OCI-LY3 (cell line): ENCODE data around the gene PIK3CA.

ENCODE experiments used
- H2AFZ ChIP-seq: fragments of 200-600, 300-600 bp; shearing (Covaris generic); 2 replicates; pipeline ENCODE4 v1.6.0; 2014; ENCODE audit warnings: antibody characterized with exemption, low read depth, low read length
- H3K27ac ChIP-seq: fragments of 200-600, 300-600 bp; sonication (generic); 2 replicates; pipeline ENCODE4 v1.5.1; 2014; ENCODE audit warnings: mild to moderate bottlenecking, low read length, moderate library complexity, mixed read lengths
- H3K27me3 ChIP-seq: fragments of 200-600, 300-600 bp; sonication (generic); 2 replicates; pipeline ENCODE4 v1.6.1; 2014; ENCODE audit warnings: low read depth, low read length, mixed read lengths
- H3K36me3 ChIP-seq: fragments of 200-600, 300-600 bp; sonication (generic); replicated peaks from 2 replicates; pipeline ENCODE3; 2014; ENCODE audit warnings: low read depth, low read length, mixed read lengths
- H3K4me1 ChIP-seq: fragments of 300-600, 200-600 bp; sonication (generic); 2 replicates; pipeline ENCODE4 v1.6.1; 2014; ENCODE audit warnings: low read length, mixed read lengths
- H3K4me2 ChIP-seq: fragments of 200-600, 300-600 bp; sonication (generic); 2 replicates; pipeline ENCODE4 v1.6.1; 2014; ENCODE audit warnings: low read length, mixed read lengths
- H3K4me3 ChIP-seq: fragments of 300-600, 200-600 bp; sonication (generic); 2 replicates; pipeline ENCODE4 v1.5.1; 2014; ENCODE audit warnings: antibody characterized with exemption, mild to moderate bottlenecking, low read length, moderate library complexity
- H3K79me2 ChIP-seq: fragments of 300-600, 200-600 bp; shearing (Covaris generic); 2 replicates; pipeline ENCODE4 v1.6.1; 2014; ENCODE audit warnings: mild to moderate bottlenecking, low read length, mixed read lengths
- H3K9ac ChIP-seq: fragments of 300-600, 200-600 bp; shearing (Covaris generic); 2 replicates; pipeline ENCODE4 v1.6.0; 2014; ENCODE audit warnings: mild to moderate bottlenecking, low read length, moderate library complexity
- H3K9me3 ChIP-seq: fragments of 200-600, 300-600 bp; shearing (Covaris generic); 2 replicates; pipeline ENCODE4 v1.6.1; 2014; ENCODE audit warnings: low read length, mixed read lengths; ENCODE audit not compliant: insufficient read depth
- H4K20me1 ChIP-seq: fragments of 200-600, 300-600 bp; sonication (generic); 2 replicates; pipeline ENCODE4 v1.6.1; 2016; ENCODE audit warnings: low read length, mixed read lengths; ENCODE audit not compliant: insufficient read depth
- EZH2phosphoT487 ChIP-seq: fragments of 200-600 bp; shearing (Covaris generic); IDR thresholded peaks from 2 replicates; pipeline ENCODE4 v1.6.1; 2018; ENCODE audit warnings: antibody characterized with exemption, mixed run types, low read depth
- TF ChIP-seq, protein P1 (sequence below): fragments of 200-600, 300-600 bp; sonication (generic); IDR thresholded peaks from 2 replicates; pipeline ENCODE4 v1.5.1; 2014; ENCODE audit warnings: antibody characterized with exemption, low read length, low read depth

PIK3CA gene

DNA sequence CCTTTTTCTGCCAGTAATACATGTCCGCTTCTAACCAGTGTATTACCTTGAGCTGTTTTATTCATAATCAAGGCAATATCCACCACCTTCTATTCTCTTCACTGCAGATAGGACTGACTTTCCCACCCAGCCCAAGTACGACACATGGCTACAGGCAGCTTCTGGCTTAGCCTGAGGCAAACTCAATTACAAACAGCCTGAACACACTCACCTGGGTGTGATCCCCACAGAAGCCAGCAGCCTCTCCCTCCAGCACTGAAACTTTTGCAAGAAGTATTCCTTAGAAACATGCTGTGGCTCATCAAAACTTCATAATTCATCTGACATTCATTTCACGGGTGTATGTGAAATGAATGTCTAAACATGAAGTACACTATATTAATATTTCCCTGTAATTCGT lies 116.3 kb downstream of the PIK3CA start:
- Histone ChIP-seq H3K4me2 (no peak overlapping the region), H3K79me2 (no peaks in the 10 kb centered on the region), H3K36me3 (no peaks in the 10 kb centered on the region), H4K20me1 (no peaks in the 10 kb centered on the region), H3K27ac (no peak overlapping the region), H3K4me1 (peaks cover 21% of the 10 kb centered on the region), H2AFZ (no peak overlapping the region), H3K27me3 (no peaks in the 10 kb centered on the region; the same call in 1 of the 2 replicates), H3K9me3 (no peaks in the 10 kb centered on the region), H3K4me3 (no peak overlapping the region), H3K9ac (no peak overlapping the region)
- TF ChIP-seq, protein P1, sequence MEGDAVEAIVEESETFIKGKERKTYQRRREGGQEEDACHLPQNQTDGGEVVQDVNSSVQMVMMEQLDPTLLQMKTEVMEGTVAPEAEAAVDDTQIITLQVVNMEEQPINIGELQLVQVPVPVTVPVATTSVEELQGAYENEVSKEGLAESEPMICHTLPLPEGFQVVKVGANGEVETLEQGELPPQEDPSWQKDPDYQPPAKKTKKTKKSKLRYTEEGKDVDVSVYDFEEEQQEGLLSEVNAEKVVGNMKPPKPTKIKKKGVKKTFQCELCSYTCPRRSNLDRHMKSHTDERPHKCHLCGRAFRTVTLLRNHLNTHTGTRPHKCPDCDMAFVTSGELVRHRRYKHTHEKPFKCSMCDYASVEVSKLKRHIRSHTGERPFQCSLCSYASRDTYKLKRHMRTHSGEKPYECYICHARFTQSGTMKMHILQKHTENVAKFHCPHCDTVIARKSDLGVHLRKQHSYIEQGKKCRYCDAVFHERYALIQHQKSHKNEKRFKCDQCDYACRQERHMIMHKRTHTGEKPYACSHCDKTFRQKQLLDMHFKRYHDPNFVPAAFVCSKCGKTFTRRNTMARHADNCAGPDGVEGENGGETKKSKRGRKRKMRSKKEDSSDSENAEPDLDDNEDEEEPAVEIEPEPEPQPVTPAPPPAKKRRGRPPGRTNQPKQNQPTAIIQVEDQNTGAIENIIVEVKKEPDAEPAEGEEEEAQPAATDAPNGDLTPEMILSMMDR = no peak
- TF ChIP-seq EZH2phosphoT487 = no peak

DNA sequence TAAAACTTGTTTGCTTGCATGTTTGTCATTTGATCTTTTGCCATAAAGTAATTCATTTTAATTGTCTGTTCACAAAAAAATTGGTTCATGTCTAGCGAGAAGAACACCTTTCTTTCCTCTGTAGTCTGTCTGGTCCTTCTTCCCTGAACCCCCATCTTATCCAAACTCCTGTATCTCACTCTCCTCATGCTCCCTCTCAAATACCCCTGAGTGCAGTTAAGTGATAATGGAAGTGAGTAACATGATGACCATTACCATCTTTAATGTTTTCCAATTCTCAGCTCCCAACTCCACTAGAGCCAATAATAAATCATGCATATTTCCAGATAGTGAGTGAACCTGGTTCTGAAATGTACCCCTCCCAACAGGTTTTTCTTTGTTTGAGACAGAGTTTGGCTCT lies 116.9 kb downstream of the PIK3CA start:
- Histone ChIP-seq H3K9me3 (no peaks in the 10 kb centered on the region), H3K4me3 (no peak overlapping the region), H3K4me1 (peaks cover 14% of the 10 kb centered on the region), H3K27me3 (no peaks in the 10 kb centered on the region; the same call in 1 of the 2 replicates), H3K27ac (no peak overlapping the region), H2AFZ (no peak overlapping the region), H3K79me2 (no peaks in the 10 kb centered on the region), H4K20me1 (no peaks in the 10 kb centered on the region), H3K36me3 (no peaks in the 10 kb centered on the region), H3K4me2 (no peak overlapping the region), H3K9ac (no peak overlapping the region)
- TF ChIP-seq, protein P1 = no peak
- no peak for TF ChIP-seq EZH2phosphoT487

DNA sequence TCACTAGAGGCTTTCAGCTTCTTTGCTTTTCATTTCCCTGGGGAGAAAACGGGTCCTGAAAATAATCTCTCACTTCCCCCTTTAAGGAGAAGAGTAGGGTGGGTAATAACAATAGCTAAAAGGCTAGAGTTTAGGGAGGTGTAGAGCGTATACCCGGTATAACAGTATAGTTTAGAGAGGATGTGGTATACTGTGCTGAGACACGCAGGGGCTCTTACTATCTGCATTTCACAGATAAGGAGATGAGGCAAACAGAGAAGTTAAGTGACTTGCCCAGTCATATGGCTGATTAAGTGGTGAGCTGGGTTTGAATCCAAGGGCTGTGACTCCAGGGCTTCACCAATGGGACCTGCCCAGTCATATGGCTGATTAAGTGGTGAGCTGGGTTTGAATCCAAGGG lies 117.7 kb downstream of the PIK3CA start:
- Histone ChIP-seq H4K20me1 (no peaks in the 10 kb centered on the region), H3K27ac (no peak overlapping the region), H2AFZ (no peak overlapping the region), H3K4me1 (peaks cover 13% of the 10 kb centered on the region), H3K27me3 (no peaks in the 10 kb centered on the region; the same call in 1 of the 2 replicates), H3K4me3 (no peak overlapping the region), H3K4me2 (no peak overlapping the region), H3K79me2 (no peaks in the 10 kb centered on the region), H3K36me3 (no peaks in the 10 kb centered on the region), H3K9me3 (no peaks in the 10 kb centered on the region), H3K9ac (no peak overlapping the region)
- TF ChIP-seq, protein P1 = no peak
- no peak for TF ChIP-seq EZH2phosphoT487

GRCh38 chr3:179266701-179267211 lies 118.6 kb downstream of the PIK3CA start:
- no peaks in the 10 kb centered on the region for H4K20me1 ChIP-seq
- no peak overlapping the region for H3K27ac ChIP-seq
- H3K27me3 ChIP-seq = no peaks in the 10 kb centered on the region; the same call in 1 of the 2 replicates
- no peaks in the 10 kb centered on the region for H3K79me2 ChIP-seq
- H3K9me3 ChIP-seq = no peaks in the 10 kb centered on the region
- H3K36me3 ChIP-seq = no peaks in the 10 kb centered on the region
- H3K9ac ChIP-seq = no peak overlapping the region
- no peak overlapping the region for H2AFZ ChIP-seq
- peaks cover 13% of the 10 kb centered on the region for H3K4me1 ChIP-seq
- TF ChIP-seq EZH2phosphoT487 = no peak
- TF ChIP-seq, protein P1 = no peak
- H3K4me2 ChIP-seq = no peak overlapping the region
- H3K4me3 ChIP-seq = no peak overlapping the region
